ENCODE data around the gene PTPRC.

The PTPRC gene

GRCh38 chr1:198717510-198717909 is 78.7 kb downstream of the PTPRC start:
- Histone ChIP-seq H3K4me1 (ENCODE audit: control insufficient read depth, insufficient read depth, low read depth, low read length) (no peaks in the 10 kb centered on the region), H2BK120ac (ENCODE audit: low read depth, low read length) (no peak overlapping the region), H3K23ac (ENCODE audit: low read length in 2 of 2) (no peak overlapping the region), H3K18ac (ENCODE audit: low read depth in 1 of 2, low read length in 2 of 2) (no peak overlapping the region), H2BK12ac (ENCODE audit: low read length in 2 of 2) (no peak overlapping the region), H3K27ac (ENCODE audit: low read length, poor library complexity, severe bottlenecking) (no peak overlapping the region), H3K4me3 (ENCODE audit: insufficient read depth in 1 of 2, low read depth in 1 of 2, low read length in 2 of 2) (no peak overlapping the region), H3K4me2 (ENCODE audit: low read length, poor library complexity, severe bottlenecking) (no peak overlapping the region), H4K91ac (ENCODE audit: low read length) (no peak overlapping the region), H2BK5ac (ENCODE audit: low read depth, low read length, poor library complexity, severe bottlenecking) (no peak overlapping the region), H3K36me3 (ENCODE audit: control insufficient read depth in 1 of 2, insufficient read depth in 2 of 2, low read depth in 1 of 2, low read length in 2 of 2) (no peaks in the 10 kb centered on the region), H3K9ac (ENCODE audit: low read length) (no peak overlapping the region), H3K27me3 (ENCODE audit: control insufficient read depth in 1 of 2, insufficient read depth in 1 of 2, low read length in 2 of 2) (no peaks in the 10 kb centered on the region), H4K8ac (ENCODE audit: low read length) (no peak overlapping the region), H2AK5ac (ENCODE audit: low read length, severe bottlenecking) (no peak overlapping the region), H2BK15ac (ENCODE audit: low read depth, poor library complexity, severe bottlenecking) (no peak overlapping the region), H3K14ac (ENCODE audit: low read length in 2 of 2) (no peak overlapping the region), H3K4ac (ENCODE audit: low read depth in 1 of 2, low read length in 2 of 2) (no peak overlapping the region), H3K9me3 (ENCODE audit: control insufficient read depth, low read length) (no peaks in the 10 kb centered on the region), H2AFZ (ENCODE audit: low read depth, low read length) (no peak overlapping the region), H3K79me1 (replicated peaks; ENCODE audit: low read length, poor library complexity, severe bottlenecking) (no peaks in the 10 kb centered on the region)
- DNase-seq = no peak
- 100% methylated on average over 1 of the region's 1 CpG for WGBS

- Histone ChIP-seq H2AK5ac (ENCODE audit: low read length, severe bottlenecking) (no peak overlapping the region), H3K9ac (ENCODE audit: low read length) (no peak overlapping the region), H3K4ac (ENCODE audit: low read depth in 1 of 2, low read length in 2 of 2) (no peak overlapping the region), H2BK120ac (ENCODE audit: low read depth, low read length) (no peak overlapping the region), H3K14ac (ENCODE audit: low read length in 2 of 2) (no peak overlapping the region), H3K79me1 (replicated peaks; ENCODE audit: low read length, poor library complexity, severe bottlenecking) (no peaks in the 10 kb centered on the region), H4K8ac (ENCODE audit: low read length) (no peak overlapping the region), H4K91ac (ENCODE audit: low read length) (no peak overlapping the region), H3K4me2 (ENCODE audit: low read length, poor library complexity, severe bottlenecking) (no peak overlapping the region), H2BK12ac (ENCODE audit: low read length in 2 of 2) (no peak overlapping the region), H3K4me3 (ENCODE audit: insufficient read depth in 1 of 2, low read depth in 1 of 2, low read length in 2 of 2) (no peak overlapping the region), H3K27ac (ENCODE audit: low read length, poor library complexity, severe bottlenecking) (no peak overlapping the region), H3K18ac (ENCODE audit: low read depth in 1 of 2, low read length in 2 of 2) (no peak overlapping the region), H3K23ac (ENCODE audit: low read length in 2 of 2) (no peak overlapping the region), H3K36me3 (ENCODE audit: control insufficient read depth in 1 of 2, insufficient read depth in 2 of 2, low read depth in 1 of 2, low read length in 2 of 2) (no peaks in the 10 kb centered on the region), H3K27me3 (ENCODE audit: control insufficient read depth in 1 of 2, insufficient read depth in 1 of 2, low read length in 2 of 2) (no peaks in the 10 kb centered on the region), H3K4me1 (ENCODE audit: control insufficient read depth, insufficient read depth, low read depth, low read length) (no peaks in the 10 kb centered on the region), H2BK5ac (ENCODE audit: low read depth, low read length, poor library complexity, severe bottlenecking) (no peak overlapping the region), H3K9me3 (ENCODE audit: control insufficient read depth, low read length) (no peaks in the 10 kb centered on the region), H2AFZ (ENCODE audit: low read depth, low read length) (no peak overlapping the region), H2BK15ac (ENCODE audit: low read depth, poor library complexity, severe bottlenecking) (no peak overlapping the region)
- DNase-seq = no peak
Measured at GRCh38 chr1:198723127-198723526, 84.3 kb downstream of the PTPRC start.

GRCh38 chr1:198725090-198725489 is 86.2 kb downstream of the PTPRC start:
- H3K9ac ChIP-seq (ENCODE audit: low read length) = no peak overlapping the region
- H3K4me1 ChIP-seq (ENCODE audit: control insufficient read depth, insufficient read depth, low read depth, low read length) = no peaks in the 10 kb centered on the region
- H3K4ac ChIP-seq (ENCODE audit: low read depth in 1 of 2, low read length in 2 of 2) = no peak overlapping the region
- no peak overlapping the region for H2AK5ac ChIP-seq (ENCODE audit: low read length, severe bottlenecking)
- H2BK120ac ChIP-seq (ENCODE audit: low read depth, low read length) = no peak overlapping the region
- no peak overlapping the region for H4K91ac ChIP-seq (ENCODE audit: low read length)
- no peak overlapping the region for H3K27ac ChIP-seq (ENCODE audit: low read length, poor library complexity, severe bottlenecking)
- no peaks in the 10 kb centered on the region for H3K36me3 ChIP-seq (ENCODE audit: control insufficient read depth in 1 of 2, insufficient read depth in 2 of 2, low read depth in 1 of 2, low read length in 2 of 2)
- no peak overlapping the region for H3K4me2 ChIP-seq (ENCODE audit: low read length, poor library complexity, severe bottlenecking)
- no peaks in the 10 kb centered on the region for H3K9me3 ChIP-seq (ENCODE audit: control insufficient read depth, low read length)
- no peak overlapping the region for H2BK12ac ChIP-seq (ENCODE audit: low read length in 2 of 2)
- no peak overlapping the region for H3K18ac ChIP-seq (ENCODE audit: low read depth in 1 of 2, low read length in 2 of 2)
- no peak for DNase-seq
- no peak overlapping the region for H3K14ac ChIP-seq (ENCODE audit: low read length in 2 of 2)
- H4K8ac ChIP-seq (ENCODE audit: low read length) = no peak overlapping the region
- H2BK15ac ChIP-seq (ENCODE audit: low read depth, poor library complexity, severe bottlenecking) = no peak overlapping the region
- H3K27me3 ChIP-seq (ENCODE audit: control insufficient read depth in 1 of 2, insufficient read depth in 1 of 2, low read length in 2 of 2) = no peaks in the 10 kb centered on the region
- H2BK5ac ChIP-seq (ENCODE audit: low read depth, low read length, poor library complexity, severe bottlenecking) = no peak overlapping the region
- no peaks in the 10 kb centered on the region for H3K79me1 ChIP-seq (replicated peaks; ENCODE audit: low read length, poor library complexity, severe bottlenecking)
- H3K23ac ChIP-seq (ENCODE audit: low read length in 2 of 2) = no peak overlapping the region
- no peak overlapping the region for H2AFZ ChIP-seq (ENCODE audit: low read depth, low read length)
- H3K4me3 ChIP-seq (ENCODE audit: insufficient read depth in 1 of 2, low read depth in 1 of 2, low read length in 2 of 2) = no peak overlapping the region

GRCh38 chr1:198726455-198726854 is 87.6 kb downstream of the PTPRC start:
- H3K27ac ChIP-seq (ENCODE audit: low read length, poor library complexity, severe bottlenecking) = no peak overlapping the region
- no peaks in the 10 kb centered on the region for H3K4me1 ChIP-seq (ENCODE audit: control insufficient read depth, insufficient read depth, low read depth, low read length)
- H3K4me2 ChIP-seq (ENCODE audit: low read length, poor library complexity, severe bottlenecking) = no peak overlapping the region
- H4K91ac ChIP-seq (ENCODE audit: low read length) = no peak overlapping the region
- no peak overlapping the region for H3K14ac ChIP-seq (ENCODE audit: low read length in 2 of 2)
- no peak overlapping the region for H2BK5ac ChIP-seq (ENCODE audit: low read depth, low read length, poor library complexity, severe bottlenecking)
- H2BK120ac ChIP-seq (ENCODE audit: low read depth, low read length) = no peak overlapping the region
- H3K23ac ChIP-seq (ENCODE audit: low read length in 2 of 2) = no peak overlapping the region
- H3K18ac ChIP-seq (ENCODE audit: low read depth in 1 of 2, low read length in 2 of 2) = no peak overlapping the region
- no peak overlapping the region for H2BK15ac ChIP-seq (ENCODE audit: low read depth, poor library complexity, severe bottlenecking)
- H3K27me3 ChIP-seq (ENCODE audit: control insufficient read depth in 1 of 2, insufficient read depth in 1 of 2, low read length in 2 of 2) = no peaks in the 10 kb centered on the region
- H3K79me1 ChIP-seq (replicated peaks; ENCODE audit: low read length, poor library complexity, severe bottlenecking) = no peaks in the 10 kb centered on the region
- no peak overlapping the region for H3K4me3 ChIP-seq (ENCODE audit: insufficient read depth in 1 of 2, low read depth in 1 of 2, low read length in 2 of 2)
- H2AFZ ChIP-seq (ENCODE audit: low read depth, low read length) = no peak overlapping the region
- H3K4ac ChIP-seq (ENCODE audit: low read depth in 1 of 2, low read length in 2 of 2) = no peak overlapping the region
- H2BK12ac ChIP-seq (ENCODE audit: low read length in 2 of 2) = no peak overlapping the region
- H3K36me3 ChIP-seq (ENCODE audit: control insufficient read depth in 1 of 2, insufficient read depth in 2 of 2, low read depth in 1 of 2, low read length in 2 of 2) = no peaks in the 10 kb centered on the region
- no peak for DNase-seq
- no peaks in the 10 kb centered on the region for H3K9me3 ChIP-seq (ENCODE audit: control insufficient read depth, low read length)
- no peak overlapping the region for H2AK5ac ChIP-seq (ENCODE audit: low read length, severe bottlenecking)
- no peak overlapping the region for H4K8ac ChIP-seq (ENCODE audit: low read length)
- H3K9ac ChIP-seq (ENCODE audit: low read length) = no peak overlapping the region

Measured in mesenchymal stem cell (in vitro differentiated cells and primary cell).